HFF-Myc (cell line): ENCODE measurements around the gene DLG1.
"Not testable (repeated sequence)": the region's sequence is repeated elsewhere in the genome, so short reads cannot be mapped to it uniquely, and the experiment has no call there.

Experiments
- DNase-seq: peaks from one replicate; pipeline ENCODE4 v3.0.0-alpha.2; 2011; ENCODE audit warnings: low read depth; ENCODE audit errors: extremely low read depth
- H3K4me3 ChIP-seq: replicated peaks from 2 replicates; pipeline ENCODE4 v1.5.1; 2011; ENCODE audit warnings: low read depth, mild to moderate bottlenecking, control low read depth, low read length
- TF ChIP-seq, protein P1 (sequence below): IDR thresholded peaks from 2 replicates; pipeline ENCODE4 v1.5.1; 2012; ENCODE audit warnings: mild to moderate bottlenecking, low read depth, low read length, control low read depth; ENCODE audit errors: missing control alignments

DLG1 gene

DNA sequence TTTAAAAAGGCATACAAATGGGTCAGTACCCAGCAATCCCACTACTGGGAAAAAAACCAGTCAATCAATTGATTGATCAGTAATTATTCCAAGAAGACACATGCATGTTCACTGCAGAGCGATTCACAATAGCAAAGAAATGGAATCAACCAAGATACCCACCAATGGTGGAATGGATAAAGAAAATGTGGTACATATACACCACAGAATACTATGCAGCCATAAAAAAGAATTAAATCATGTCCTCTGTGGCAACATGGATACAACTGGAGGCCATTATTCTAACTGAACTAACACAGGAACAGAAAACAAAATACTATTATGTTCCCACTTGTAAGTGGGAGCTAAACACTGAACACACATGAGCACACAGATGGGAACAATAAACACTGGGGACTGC is 103.1 kb downstream of the DLG1 start:
- H3K4me3 ChIP-seq, result no peak overlapping the region
- TF ChIP-seq, protein P1, sequence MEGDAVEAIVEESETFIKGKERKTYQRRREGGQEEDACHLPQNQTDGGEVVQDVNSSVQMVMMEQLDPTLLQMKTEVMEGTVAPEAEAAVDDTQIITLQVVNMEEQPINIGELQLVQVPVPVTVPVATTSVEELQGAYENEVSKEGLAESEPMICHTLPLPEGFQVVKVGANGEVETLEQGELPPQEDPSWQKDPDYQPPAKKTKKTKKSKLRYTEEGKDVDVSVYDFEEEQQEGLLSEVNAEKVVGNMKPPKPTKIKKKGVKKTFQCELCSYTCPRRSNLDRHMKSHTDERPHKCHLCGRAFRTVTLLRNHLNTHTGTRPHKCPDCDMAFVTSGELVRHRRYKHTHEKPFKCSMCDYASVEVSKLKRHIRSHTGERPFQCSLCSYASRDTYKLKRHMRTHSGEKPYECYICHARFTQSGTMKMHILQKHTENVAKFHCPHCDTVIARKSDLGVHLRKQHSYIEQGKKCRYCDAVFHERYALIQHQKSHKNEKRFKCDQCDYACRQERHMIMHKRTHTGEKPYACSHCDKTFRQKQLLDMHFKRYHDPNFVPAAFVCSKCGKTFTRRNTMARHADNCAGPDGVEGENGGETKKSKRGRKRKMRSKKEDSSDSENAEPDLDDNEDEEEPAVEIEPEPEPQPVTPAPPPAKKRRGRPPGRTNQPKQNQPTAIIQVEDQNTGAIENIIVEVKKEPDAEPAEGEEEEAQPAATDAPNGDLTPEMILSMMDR, result no peak
- DNase-seq, result no peak

DNA sequence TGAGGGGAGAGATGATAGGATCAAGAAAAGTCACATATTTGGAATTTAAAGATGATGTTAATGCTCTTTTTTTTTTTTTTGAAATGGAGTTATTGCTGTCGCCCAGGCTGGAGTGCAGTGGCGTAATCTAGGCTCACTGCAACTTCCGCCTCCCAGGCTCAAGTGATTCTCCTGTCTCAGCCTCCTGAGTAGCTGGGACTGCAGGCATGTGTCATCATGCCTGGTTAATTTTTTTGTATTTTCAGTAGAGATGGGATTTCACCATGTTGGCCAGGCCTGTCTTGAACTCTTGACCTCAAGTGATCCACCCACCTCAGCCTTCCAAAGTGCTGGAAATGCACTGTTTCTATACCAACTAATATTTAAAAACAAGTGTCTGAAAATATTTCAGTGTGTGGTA is 104.7 kb downstream of the DLG1 start:
- H3K4me3 ChIP-seq, DNase-seq: not testable (repeated sequence)

DNA sequence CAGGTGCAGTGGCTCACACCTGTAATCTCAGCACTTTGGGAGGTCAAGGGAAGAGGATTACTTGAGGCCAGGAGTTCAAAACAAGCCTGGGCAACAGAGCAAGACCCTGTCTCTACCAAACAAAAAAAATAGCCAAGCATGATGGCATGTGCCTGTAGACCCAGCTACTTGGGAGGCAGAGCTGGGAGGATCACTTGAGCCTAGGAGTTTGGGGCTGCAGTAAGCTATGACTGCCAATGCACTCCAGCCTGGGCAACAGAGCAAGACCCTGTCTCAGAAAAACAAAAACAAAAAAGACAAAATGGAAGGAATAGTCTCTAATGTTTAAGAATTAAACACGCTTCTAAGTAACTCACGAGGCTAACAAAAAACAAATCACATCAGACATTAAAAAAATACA is 106.5 kb downstream of the DLG1 start:
- no peak for DNase-seq
- TF ChIP-seq, protein P1, result no peak
- no peak overlapping the region for H3K4me3 ChIP-seq

DNA sequence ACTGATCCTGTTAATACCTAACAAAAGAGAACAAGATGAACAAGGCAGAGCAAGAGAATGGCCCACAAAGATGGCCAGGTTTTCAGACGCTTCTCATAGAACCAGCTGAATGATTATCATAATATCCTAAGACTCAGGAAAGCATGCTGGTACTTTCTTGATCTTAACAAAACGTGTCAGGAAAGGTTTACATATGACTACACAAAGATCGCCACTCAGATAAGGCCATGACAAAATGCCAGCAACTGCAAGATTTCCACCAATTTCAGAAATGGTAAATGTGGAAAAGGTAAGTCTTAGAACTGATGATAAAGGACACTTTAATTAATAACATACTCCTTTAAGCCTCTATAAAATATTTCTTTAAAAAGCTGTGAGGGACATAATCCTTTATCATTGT is 108.8 kb downstream of the DLG1 start:
- H3K4me3 ChIP-seq, result no peak overlapping the region
- no peak for DNase-seq
- TF ChIP-seq, protein P1, result no peak

DNA sequence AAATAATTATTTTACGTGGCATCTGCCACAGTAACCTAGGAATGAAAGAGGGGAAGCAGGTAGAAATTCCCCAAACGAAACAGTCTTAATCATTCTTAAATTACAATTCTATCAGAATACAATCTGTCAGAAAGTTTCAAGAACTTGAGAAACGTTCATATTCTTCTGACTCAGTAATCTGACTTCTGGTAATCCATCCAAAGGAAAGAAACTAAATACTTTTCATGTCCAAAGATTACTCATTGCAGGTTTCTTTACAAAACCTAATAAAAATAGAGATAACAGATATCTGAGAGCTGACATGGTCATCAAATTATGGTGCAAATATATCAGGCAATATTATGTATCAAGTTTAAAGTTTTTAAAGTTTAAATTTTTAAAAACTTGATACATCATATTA is 109.4 kb downstream of the DLG1 start:
- TF ChIP-seq, protein P1, result no peak
- DNase-seq, result no peak
- H3K4me3 ChIP-seq, result no peak overlapping the region

DNA sequence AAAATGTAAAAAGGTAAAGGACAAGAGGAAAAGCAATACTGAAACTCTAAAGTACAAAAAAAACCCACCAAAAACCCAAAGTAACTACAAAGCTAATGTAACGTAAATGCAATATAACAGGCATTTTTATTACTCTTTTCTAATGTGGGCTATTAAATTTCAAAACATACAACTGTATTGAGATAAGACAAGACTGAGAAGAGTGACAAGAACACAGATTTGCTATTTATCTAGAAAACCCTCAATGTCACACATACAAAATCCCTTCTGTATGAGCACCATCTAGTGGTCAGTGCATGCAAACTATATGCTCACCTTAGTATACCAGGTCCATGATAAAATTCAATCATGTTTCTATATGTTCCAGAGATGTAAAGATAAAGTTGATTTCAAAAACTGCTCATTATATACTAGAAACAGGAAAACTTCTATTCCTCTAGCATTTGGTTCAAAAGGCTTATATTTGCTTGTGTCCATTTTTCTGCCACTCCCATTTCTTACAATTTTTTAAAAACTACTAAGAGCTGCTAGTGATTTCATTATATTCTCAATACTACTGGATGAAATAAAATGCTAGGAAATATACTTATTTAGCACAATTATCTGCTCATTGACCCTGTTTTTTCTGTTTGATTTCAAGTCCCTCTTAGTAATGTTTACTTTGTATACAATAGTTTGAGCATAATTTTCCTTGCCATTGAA is 111.4 kb downstream of the DLG1 start:
- no peak overlapping the region for H3K4me3 ChIP-seq
- peak; percentile 36 for DNase-seq
- TF ChIP-seq, protein P1, result peak; percentile 70

DNA sequence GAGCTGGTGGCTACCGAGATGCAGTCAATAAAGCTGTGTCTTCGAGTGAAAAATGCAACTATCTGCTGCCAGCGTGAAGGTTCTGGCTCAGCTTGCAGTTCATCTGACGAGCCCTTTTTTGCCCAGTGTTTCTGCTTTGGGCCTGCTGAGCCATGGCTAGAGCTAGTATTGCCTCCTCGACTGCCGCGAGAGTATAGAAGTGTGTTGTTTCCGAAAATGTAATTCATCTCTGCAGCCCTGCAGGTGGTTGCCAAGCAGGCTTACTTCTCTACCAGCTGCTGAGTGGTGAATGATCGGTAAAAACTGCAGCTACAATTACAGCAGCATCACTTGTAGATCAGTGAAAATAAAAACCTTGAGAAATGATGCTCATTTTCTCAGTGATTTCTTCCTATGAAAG is 114.8 kb downstream of the DLG1 start:
- H3K4me3 ChIP-seq, result no peak overlapping the region
- TF ChIP-seq, protein P1, result no peak
- no peak for DNase-seq
